ENCODE measurements around the gene SRL. TPM values are rescaled to one million over a fixed set of nuclear protein-coding genes. Genes with fewer than 3 reads are reported as not detected.

The SRL gene
- total RNA-seq, 1 donor from 2014 or later: not detected

GRCh38 chr16:4226251-4227039, 15.4 kb downstream of the SRL start:
- DNase-seq (ENCODE audit: low read depth): no peak
- TF ChIP-seq CTCF (conservative IDR thresholded peaks at IDR 0.05; ENCODE audit: low read depth, low read length): no peak
- H3K4me3 ChIP-seq (ENCODE audit: low read depth, low read length): no peak overlapping the region

GRCh38 chr16:4225075-4225474, 16.8 kb downstream of the SRL start:
- H3K4me3 ChIP-seq (ENCODE audit: low read depth, low read length): no peak overlapping the region
- TF ChIP-seq CTCF (conservative IDR thresholded peaks at IDR 0.05; ENCODE audit: low read depth, low read length): no peak
- DNase-seq (ENCODE audit: low read depth): no peak

- H3K4me3 ChIP-seq (ENCODE audit: low read depth, low read length): no peak overlapping the region
- DNase-seq (ENCODE audit: low read depth): no peak
- TF ChIP-seq CTCF (conservative IDR thresholded peaks at IDR 0.05; ENCODE audit: low read depth, low read length): no peak
Observed at GRCh38 chr16:4220358-4220757, 21.5 kb downstream of the SRL start.

GRCh38 chr16:4218202-4218601, 23.7 kb downstream of the SRL start:
- TF ChIP-seq CTCF (conservative IDR thresholded peaks at IDR 0.05; ENCODE audit: low read depth, low read length): no peak
- DNase-seq (ENCODE audit: low read depth): no peak
- H3K4me3 ChIP-seq (ENCODE audit: low read depth, low read length): no peak overlapping the region

- DNase-seq (ENCODE audit: low read depth): no peak
- H3K4me3 ChIP-seq (ENCODE audit: low read depth, low read length): no peak overlapping the region
- no peak for TF ChIP-seq CTCF (conservative IDR thresholded peaks at IDR 0.05; ENCODE audit: low read depth, low read length)
Observed at GRCh38 chr16:4217204-4218131, 24.4 kb downstream of the SRL start.

- no peak for TF ChIP-seq CTCF (conservative IDR thresholded peaks at IDR 0.05; ENCODE audit: low read depth, low read length)
Observed at GRCh38 chr16:4216596-4216995, 25.3 kb downstream of the SRL start.

More at GRCh38 chr16:4216596-4216995, 25.3 kb downstream of the SRL start:
- DNase-seq (ENCODE audit: low read depth): no peak
- H3K4me3 ChIP-seq (ENCODE audit: low read depth, low read length): no peak overlapping the region

All from epithelial cell of proximal tubule (primary cell).